HEK293 (cell line): ENCODE measurements around the gene TESMIN.

Source experiments
- ATF2 ChIP-seq: fragments of 450-650 bp; formaldehyde crosslinking; IDR thresholded peaks from 2 replicates; pipeline ENCODE4 v1.5.1; 2016; ENCODE audit warnings: missing biosample characterization, missing genetic modification characterization, low read depth
- CTCF ChIP-seq: fragments of 450-650 bp; formaldehyde crosslinking; IDR thresholded peaks from 2 replicates; pipeline ENCODE4 v1.5.1; 2016; ENCODE audit warnings: missing biosample characterization, missing genetic modification characterization
- PATZ1 ChIP-seq: fragments of 450-650 bp; formaldehyde crosslinking; IDR thresholded peaks from 2 replicates; pipeline ENCODE4 v1.5.1; 2016; ENCODE audit warnings: missing biosample characterization, missing genetic modification characterization
- PRDM10 ChIP-seq: fragments of 450-650 bp; formaldehyde crosslinking; IDR thresholded peaks from 2 replicates; pipeline ENCODE4 v1.5.1; 2016; ENCODE audit warnings: missing biosample characterization, missing genetic modification characterization
- REST ChIP-seq: fragments of 450-650 bp; formaldehyde crosslinking; IDR thresholded peaks from 2 replicates; pipeline ENCODE4 v1.5.1; 2016; ENCODE audit warnings: missing biosample characterization, missing genetic modification characterization
- YY1 ChIP-seq: fragments of 450-650 bp; formaldehyde crosslinking; IDR thresholded peaks from 2 replicates; pipeline ENCODE4 v1.5.1; 2018; ENCODE audit warnings: missing biosample characterization, missing genetic modification characterization
- YY2 ChIP-seq: fragments of 450-650 bp; formaldehyde crosslinking; IDR thresholded peaks from 2 replicates; pipeline ENCODE4 v1.5.1; 2016; ENCODE audit warnings: missing biosample characterization, missing genetic modification characterization
- ZNF488 ChIP-seq: fragments of 450-650 bp; formaldehyde crosslinking; IDR thresholded peaks from 2 replicates; pipeline ENCODE4 v1.5.1; 2016; ENCODE audit warnings: missing biosample characterization, missing genetic modification characterization
- ZNF530 ChIP-seq: fragments of 450-650 bp; formaldehyde crosslinking; IDR thresholded peaks from 2 replicates; pipeline ENCODE4 v1.5.1; 2016; ENCODE audit warnings: low read depth, missing biosample characterization, missing genetic modification characterization

GRCh38 chr11:68714060-68714856 is 37.1 kb downstream of the TESMIN start:
- no peak for TF ChIP-seq CTCF (tag by site-specific recombination)
- TF ChIP-seq ATF2 (tag by site-specific recombination), result no peak
- no peak for TF ChIP-seq YY1
- TF ChIP-seq ZNF530 (tag by site-specific recombination), result no peak
- no peak for TF ChIP-seq PATZ1
- TF ChIP-seq REST (tag by site-specific recombination), result peak; percentile 66
- TF ChIP-seq PRDM10 (tag by site-specific recombination), result no peak
- TF ChIP-seq ZNF488 (tag by site-specific recombination), result no peak
- no peak for TF ChIP-seq YY2
